Hematopoietic multipotent progenitor cell (in vitro differentiated cells): Measurements from ENCODE around the gene MAP2K5. TPM values are rescaled to one million over a fixed set of nuclear protein-coding genes. Genes with fewer than 3 reads are reported as not detected.
A peak's percentile ranks its signal among the peaks of the same experiment; 100 is the strongest.
"Not testable (repeated sequence)": the region's sequence is repeated elsewhere in the genome, so short reads cannot be mapped to it uniquely, and the experiment has no call there.

ENCODE experiments used
- DNase-seq, 3 donors: peaks; one replicate each; pipeline ENCODE4 v3.0.0-alpha.2; 2011 to 2015; ENCODE audit warnings: low read depth in 2 of 3, low spot score in 2 of 3
- total RNA-seq: library from RNA; depleted of rRNA; stranded (reverse); fragments of >200 nt; gene quantifications from one replicate; pipeline ENCODE4 v1.2.3, GENCODE V29; 2012

MAP2K5 gene
- total RNA-seq, 1 donor: 8.6 TPM

DNA sequence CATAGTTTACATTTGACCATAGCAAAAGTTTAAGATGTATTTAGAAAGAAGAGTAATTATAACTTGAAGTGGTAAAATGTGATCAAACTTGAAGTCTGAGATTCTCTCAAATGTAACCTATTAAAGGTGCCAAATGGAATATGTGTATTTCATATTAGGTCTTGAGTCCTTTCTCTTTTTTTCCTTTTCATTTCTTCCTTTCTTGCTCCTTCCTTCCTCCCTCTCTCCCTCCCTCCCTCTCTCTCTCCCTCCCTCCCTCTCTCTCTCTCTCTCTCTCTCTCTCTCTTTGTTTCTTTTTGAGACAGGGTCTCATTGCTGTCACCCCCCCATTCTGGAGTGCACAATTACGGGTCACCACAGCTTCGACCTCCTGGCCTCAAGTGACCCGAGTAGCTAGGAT, 47.7 kb downstream of the MAP2K5 start:
- DNase-seq: no peak

DNA sequence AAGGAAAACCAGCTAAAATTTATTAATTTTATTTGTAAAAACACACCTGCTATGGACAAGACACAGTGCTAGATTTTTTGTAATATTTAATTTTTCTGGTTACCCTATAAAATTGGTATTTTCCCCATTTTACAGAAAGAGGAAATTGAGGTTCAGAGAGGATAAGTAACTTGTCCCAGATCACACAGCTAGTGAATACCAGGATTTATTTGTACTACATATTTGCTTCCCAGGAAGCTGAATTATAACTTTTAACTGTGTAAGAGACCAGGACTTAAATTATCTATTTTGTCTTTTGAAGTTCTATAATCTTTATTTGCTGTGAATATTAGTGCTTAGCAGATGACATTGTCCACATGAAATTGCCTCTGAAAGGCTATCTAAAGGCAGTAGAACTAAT, 49.7 kb downstream of the MAP2K5 start:
- DNase-seq: no peak

DNA sequence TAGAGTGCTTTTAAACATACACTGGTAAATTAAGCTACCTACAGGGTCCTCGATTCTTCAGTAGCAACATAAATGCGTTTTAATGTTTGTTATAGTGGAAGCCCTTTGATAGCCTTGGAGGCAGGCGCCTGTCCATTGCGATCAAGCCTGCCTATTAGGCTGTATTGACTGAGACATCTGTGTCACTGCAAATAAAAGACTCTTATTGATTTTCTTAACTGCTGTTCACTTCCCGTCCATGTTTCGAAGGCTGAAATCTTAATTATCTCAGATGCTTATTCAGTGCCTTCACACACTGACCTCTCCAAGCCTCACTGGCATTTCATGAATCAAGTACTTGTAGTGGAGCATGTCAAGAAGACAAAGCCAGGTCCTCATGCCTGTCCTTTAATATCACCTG, 51.1 kb downstream of the MAP2K5 start:
- no peak for DNase-seq

DNA sequence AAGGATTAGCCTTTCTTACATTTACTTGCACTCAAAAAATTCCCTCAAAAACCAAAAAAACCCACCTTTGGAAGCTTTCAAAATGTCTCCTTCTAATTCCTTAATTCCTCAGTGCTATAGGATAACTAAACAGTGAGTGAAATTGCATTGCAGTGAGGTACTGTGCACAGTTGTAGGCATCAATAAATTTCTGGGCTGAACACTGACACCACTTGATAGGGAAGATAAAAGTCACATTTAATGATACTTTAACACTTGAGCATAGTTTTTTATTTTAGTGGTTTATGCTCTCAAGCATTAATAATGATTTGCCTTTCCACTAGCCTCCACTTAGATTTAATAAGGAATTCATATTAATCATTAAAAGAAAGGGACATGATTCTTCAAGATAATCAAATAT, 52.3 kb downstream of the MAP2K5 start:
- no peak for DNase-seq

DNA sequence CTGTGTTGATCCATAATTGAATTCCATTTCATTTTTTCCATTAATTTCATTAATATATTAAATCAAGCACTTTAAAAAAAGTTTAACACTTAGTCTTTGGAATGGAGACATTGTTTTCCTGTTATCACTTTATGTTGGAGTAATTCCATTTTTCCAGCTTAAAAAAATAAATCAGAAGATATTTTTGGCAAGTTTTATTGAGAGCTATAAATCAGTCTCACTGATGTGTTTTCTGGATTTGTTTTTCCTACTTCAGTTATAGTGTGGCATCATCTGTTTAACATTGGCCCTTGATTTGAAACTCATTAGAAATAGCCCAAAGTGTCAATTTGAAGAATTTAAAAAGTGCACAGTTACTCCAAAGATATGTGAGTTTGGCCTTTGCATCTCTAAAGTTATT, 53.1 kb downstream of the MAP2K5 start:
- DNase-seq: no peak

DNA sequence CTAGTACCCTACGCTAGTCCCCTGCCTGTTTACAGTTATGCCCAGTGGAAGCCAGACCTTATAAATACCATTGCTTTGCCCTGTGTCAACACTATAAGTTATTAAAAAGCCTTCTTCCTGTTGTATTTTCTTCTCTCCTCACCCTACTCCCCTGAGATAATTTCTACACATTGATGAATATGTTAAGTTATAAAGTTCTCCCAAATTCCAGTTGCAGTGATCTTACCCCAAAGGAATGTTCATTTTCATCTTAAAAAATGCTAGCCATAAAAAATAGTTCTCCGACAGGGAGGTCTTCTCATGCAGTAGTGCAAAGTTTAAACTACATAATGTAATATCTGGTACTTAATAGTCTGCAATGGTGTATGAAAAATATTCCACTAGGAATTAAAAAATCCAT, 58.6 kb downstream of the MAP2K5 start:
- DNase-seq: no peak

DNA sequence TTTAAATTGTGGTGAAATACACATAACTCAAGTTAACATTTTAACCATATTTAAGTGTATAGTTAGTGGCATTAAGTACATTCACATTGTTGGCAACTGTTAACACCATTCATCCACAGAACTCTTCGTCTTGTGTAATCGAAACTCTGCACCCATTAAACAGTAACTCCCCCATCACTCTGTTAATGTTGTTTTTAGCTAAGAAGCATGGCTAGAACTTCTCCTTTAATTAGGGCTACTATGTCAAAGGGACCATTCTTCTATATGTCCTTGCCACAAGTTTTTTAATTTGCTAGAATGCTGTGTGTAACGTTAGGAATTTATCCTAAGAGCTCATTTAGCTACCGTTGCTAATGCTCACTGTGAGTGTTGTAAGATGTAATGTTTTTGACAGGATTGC, 60.6 kb downstream of the MAP2K5 start:
- DNase-seq: no peak

DNA sequence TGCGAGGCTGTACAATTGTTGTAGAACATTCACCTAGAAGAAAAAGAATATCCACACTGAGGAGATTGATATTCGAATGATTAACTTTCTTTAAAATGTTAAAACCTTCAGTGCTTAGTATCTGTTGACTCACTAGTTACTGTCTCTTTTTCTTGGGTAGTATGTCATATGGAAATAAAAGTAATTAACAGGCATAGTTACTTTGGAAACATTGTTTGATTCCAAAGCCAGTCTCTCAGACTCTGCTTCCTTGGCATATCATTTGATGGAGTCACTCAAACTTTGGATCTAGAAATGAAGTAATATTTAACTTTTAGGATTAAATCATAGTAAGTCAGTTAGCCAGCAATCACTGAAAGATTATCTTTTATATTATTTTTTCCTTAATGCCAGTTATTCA, 63.4 kb downstream of the MAP2K5 start:
- DNase-seq: no peak

DNA sequence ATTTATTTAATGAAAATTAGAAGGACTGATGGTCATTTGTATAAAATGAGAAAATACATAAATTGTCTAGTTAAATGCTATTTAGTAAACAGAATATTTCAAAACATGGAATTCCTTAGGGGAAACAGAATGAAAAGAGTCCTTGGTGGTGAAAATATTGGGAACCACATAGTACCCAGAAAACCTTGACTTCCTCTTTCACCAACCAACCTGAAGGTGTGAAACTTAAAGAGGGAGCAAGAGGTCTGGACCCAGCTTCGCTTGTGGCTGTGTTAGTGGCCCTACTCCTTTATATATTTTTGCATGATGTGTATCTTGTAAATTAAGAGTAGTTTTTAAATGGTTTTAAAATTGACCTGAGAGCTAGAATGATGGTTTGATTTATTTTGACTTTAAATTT, 64.2 kb downstream of the MAP2K5 start:
- DNase-seq: no peak

DNA sequence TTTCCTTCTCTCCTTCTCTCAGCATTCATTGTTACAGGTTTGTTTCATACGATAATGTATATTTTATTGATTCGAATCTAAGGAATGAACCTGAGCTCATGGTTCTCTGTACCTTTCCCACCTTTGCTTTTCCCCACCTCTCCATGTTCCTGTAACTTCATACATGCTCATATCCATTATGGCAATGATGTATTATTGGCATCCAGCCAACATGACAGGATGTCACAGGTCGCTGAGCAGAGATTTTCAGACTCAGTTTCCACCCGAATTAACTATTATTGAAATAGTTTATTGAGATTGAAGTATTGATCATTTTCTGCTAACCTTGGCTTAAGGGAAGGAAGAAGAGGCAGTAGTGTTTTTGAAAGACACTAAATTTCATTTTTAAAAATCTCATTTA, 64.8 kb downstream of the MAP2K5 start:
- DNase-seq: no peak

DNA sequence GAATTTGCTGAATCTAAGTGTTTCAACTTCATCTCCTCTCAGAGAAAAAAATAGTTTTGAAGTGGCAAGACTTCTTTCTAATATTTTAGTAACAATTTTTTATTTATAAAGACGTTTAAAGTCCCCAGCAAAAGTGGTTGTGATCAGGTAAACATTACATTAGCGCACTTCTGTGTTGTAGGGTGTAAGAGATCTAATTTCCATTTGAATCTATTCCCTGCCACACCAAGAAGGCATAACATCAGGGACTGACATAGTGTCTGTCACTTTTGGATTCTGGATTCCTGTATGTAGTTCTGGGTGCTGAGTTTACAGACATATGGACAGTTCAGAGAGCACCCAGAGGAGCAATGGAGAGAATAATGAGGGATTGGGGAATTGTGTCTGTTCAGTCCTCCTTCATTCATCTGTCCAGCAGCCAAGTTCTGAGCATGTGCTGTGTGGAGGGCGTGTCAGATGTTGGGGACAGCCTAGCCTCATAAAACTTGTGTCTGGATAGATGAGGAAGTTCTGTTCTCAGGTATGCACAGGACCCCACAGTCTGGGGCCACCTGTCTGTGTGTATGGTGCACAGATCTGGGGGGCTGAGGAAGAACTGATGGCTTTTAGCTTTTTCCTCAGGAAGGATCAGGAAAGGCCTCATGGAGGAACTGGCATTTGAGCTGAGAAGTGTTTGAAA, 65.6 kb downstream of the MAP2K5 start:
- DNase-seq: no peak

DNA sequence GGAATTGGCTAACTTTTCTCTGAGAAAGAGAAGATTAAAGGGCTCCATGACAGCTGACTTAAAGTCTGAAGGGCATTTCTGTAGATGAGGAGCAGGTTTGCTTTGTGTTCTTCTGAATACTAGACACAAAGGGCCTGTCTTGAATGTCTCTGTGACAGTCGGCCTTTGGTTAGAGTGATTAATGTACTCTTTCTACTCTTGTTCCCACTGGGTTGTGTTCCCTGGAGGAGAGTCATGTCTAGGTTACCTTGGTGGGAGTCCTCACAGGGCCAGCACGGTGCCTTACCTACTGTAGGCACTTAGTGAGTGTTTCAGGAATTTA, 66.1 kb downstream of the MAP2K5 start:
- no peak for DNase-seq

DNA sequence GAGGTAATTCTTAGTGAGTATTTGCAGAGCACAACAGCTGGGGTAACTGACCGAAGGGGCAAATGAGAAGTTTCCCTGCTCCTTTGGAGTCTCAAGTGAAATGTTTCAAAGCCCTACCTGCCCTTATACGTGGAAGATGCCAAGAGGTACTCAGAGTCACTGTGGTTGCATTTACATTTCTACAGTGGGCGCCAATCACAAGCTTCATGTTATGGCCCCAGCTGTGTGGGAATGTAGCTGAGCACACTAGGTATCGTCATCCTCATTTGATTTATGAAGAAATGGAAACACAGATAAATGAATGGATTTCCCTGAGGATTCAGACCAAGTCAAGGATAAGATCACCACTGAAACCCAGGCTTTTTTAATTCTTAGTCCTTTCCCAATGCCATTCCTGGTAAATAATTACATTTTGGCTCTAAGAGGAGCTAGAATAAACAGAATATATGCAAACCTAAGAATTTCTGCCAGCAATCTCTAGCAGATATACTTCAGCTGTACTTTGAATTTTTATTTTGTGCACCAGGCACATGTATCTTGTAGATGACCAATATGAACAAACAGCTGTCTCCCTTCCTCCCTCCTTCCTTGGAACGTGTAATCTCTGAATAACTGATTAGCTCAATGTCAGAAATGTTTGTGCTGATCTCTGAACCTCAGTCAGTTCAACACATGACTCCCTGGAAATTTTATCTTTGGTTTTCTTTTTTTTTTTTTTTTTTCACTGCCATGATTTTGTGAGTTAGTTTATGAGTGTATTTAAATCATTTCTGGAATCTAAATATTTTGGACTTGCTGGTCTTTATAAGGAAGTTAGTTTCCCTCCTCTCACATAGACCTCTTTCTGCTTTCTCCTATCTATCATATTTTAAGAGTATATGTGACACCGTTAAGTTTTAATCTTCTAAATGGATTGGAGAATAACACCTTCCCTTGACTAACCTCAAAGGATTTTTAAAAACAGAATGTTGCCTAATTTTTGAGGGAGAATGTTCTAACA, 69.2 kb downstream of the MAP2K5 start:
- no peak for DNase-seq

DNA sequence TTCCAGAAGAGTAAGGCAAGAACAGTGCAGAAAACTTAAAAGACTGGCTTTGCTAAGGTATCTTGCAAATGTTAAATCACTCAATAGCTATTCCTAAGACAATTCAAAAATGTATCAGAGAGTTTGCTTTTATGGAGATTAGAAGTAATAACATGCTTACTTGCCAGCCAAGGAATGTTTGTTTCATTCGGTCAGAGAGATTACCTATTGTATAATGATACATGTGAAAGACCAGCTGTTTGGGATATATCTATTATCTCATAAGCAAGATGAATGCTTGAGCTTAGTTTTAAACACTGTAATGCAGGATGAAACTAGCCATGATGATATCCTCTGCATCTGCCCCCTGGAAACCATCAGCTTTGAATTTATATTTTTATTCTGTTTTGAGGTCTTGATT, 70.7 kb downstream of the MAP2K5 start:
- DNase-seq: no peak

DNA sequence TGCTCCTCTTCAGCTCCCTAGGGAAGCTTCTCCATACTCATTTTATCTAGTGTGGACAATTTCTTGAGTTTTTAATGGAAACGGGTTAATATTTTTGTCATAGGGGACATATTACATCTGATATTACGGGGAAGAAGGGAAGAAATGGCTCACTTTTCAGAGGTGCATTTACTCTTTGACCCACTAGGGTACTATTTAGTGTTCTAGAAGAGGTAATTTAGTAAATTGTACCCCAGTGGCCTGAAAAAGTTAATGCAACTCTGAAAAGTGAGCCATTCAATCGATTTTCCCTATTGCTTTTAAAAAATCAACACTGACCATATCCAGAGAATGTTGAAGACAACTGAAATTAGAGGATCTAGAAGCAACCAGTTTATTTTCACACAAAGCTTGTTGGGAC, 71.2 kb downstream of the MAP2K5 start:
- DNase-seq: peak in 1 of 3 donors; percentile 4

DNA sequence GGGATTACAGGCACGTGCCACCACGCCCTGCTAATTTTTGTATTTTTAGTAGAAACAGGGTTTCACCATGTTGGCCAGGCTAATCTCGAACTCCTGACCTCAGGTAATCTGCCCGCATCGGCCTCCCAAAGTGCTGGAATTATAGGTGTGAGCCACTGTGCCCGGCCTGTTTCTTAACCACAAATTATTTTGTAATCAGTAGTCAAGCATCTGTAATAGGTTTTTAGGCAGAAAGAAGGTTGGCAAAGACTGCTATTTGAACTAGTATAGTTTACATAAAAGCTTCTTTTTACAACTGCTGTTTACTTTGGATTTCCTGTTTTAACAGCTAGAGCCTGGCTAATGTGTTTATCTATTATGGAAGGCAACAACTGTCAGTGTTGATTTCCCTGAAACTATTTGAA, 72.6 kb downstream of the MAP2K5 start:
- not testable (repeated sequence) for DNase-seq

DNA sequence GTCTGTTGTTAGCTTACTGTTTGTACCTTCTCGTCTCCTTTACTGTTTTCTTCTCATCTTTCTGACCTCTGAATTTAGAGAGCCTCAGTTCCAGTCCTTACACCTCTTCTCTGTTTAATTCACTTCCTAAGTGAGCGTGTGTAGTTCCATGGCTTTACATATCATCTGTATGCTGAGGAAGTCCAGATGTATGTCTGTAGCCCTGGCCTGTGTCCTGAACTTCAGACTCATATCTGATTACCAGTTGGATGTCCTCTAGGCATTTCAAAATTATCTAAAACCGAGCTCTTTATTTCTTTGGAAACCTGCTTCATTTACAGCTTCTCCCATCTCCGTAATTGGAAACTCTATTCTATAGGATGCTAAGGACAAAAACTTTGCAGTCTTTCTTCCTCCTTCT, 75.8 kb downstream of the MAP2K5 start:
- no peak for DNase-seq

DNA sequence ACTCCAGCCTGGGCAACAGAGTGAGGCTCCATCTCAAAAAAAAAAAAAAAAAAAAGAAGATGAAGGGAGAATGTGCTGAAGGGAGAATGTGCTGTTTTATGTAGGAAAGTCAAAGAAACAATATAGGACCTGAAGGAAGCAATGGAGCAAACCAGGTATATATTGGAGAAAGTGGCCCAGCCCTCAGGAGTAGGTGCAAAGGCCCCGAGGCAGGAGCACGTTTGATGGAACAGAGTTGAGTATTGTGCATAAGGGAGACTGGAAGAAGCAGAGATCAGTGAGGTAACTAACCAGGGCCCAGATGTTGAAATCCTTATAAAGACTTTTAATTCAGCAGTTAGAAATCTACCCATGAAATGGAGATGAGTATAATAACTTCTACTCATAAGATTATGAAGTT, 79.6 kb downstream of the MAP2K5 start:
- DNase-seq: no peak

DNA sequence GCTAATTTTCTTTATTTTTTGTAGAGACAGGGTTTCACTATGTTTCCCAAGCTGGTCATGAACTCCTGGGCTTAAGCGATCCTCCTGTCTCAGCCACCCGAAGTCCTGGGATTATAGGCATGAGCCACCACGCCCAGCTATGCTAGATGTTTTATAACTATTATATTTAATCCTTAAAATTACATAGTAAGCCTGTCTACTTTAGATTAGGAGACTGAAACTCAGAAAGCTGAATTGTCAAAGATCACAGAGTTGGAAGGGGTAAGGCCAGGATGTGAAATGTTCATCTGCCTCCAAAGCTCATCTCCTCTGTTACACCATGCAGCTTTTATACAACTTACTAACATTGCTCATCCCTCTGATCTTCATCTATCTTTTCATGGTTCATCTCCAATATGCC, 89.8 kb downstream of the MAP2K5 start:
- no peak for DNase-seq

DNA sequence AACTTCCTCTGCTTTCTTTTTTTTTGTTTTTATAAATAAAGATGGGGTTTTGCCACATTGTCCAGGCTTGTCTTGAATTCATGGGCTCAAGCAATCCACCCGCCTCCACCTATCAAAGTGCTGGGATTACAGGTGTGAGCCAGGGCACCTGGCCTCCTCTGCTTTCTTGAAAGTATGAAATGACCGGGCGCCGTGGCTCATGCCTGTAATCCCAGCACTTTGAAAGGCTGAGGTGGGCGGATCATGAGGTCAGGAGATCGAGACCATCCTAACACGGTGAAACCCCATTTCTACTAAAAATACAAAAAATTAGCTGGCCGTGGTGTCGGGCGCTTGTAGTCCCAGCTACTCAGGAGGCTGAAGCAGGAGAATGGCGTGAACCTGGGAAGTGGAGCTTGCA, 93.4 kb downstream of the MAP2K5 start:
- not testable (repeated sequence) for DNase-seq

DNA sequence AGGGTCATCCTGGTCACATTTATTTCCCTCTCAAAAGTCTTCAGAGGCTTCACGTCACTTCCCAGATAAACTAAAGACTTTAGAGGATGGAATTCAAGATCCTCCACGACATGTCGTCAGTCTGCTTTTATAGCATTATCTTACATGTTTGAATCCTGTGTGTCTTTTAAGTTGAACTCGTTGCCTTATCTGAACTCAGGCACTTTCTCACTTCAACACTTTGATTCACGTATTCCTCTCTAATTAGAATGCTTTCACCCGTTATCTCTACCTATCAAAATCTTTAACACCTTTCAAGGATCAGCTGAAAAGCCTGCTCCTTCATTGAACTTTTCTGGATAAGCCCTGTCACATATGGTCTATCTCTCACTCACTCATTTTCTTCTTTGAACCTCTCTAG, 97.1 kb downstream of the MAP2K5 start:
- no peak for DNase-seq

DNA sequence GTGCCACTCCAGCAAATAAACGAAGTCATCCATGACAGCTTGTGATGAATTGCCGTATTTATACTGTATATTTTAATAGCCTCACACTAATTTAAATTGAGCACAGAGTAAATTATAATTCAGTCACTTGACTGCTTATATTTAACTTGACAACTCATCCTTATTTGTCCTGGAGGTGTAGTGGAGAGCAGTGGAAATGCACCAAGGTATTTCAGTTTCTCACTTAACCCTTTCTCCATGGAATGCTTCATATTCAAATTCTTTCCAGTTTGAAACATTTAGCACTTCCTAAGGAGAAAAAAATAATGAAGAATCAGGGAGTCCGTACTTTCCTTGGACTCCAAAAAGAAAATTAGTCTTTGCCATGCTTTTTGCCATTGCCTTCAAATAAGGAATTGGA, 99.0 kb downstream of the MAP2K5 start:
- no peak for DNase-seq
